GM21723 (cell line): ENCODE data around the gene ATP5PO.
"Not testable (repeated sequence)": the region's sequence is repeated elsewhere in the genome, so short reads cannot be mapped to it uniquely, and the experiment has no call there.

Source experiments
- ATAC-seq: cut with Tn5 transposase; IDR thresholded peaks from one replicate; pipeline ENCODE4 v1.9.1; 2021; ENCODE audit warnings: mild to moderate bottlenecking, moderate library complexity; ENCODE audit not compliant: unreplicated experiment

ATP5PO gene

DNA sequence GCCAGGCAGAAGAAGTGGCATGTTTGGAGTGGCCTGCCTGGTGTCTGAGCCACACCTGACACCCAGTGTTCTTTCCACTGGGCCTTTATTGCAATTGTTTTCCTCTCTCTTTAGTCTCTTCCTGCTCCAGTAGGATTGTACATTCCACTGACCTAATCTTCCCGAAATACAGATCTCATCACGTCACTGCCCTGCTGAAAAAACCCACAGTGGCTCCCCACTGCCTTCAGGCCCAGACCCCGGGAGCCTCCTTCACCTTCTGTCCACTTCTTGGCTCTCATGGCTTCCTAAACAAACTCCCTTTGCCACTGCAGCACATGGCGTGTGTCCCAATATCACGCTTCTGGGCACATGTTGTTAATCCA is 25.3 kb upstream of the ATP5PO start:
- no peak for ATAC-seq

DNA sequence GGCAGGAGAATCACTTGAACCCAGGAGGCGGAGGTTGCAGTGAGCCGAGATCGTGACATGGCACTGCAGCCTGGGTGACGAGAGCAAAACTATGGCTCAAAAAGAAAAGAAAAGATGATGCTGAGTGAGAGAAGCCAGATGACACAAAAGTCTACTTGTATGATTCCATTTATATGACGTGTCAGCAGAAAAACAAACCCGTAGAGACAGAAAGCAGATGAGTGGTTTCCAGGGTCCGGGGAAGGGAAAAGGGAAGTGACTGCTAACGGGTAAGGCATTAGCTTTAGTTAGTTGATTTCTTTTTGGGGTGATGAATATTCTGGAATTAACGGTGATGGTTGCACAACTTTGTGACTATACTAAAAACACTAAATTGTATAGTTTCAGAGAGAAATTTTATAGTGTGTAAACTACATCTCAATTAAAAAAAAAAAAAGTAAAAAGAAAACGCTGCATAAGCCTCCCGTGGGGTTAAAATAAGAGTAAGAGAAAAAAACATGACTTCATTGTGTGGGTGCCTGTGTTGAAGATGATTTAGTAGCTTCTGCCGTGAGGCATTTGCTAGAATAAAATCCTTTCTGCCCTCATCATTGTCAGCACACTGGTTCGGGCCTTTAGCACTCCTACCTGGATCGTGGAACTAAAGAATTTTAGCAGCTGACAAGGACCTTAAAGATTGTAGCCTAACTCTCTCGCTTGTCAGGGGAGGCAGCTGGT is 24.7 kb upstream of the ATP5PO start:
- ATAC-seq: no peak

DNA sequence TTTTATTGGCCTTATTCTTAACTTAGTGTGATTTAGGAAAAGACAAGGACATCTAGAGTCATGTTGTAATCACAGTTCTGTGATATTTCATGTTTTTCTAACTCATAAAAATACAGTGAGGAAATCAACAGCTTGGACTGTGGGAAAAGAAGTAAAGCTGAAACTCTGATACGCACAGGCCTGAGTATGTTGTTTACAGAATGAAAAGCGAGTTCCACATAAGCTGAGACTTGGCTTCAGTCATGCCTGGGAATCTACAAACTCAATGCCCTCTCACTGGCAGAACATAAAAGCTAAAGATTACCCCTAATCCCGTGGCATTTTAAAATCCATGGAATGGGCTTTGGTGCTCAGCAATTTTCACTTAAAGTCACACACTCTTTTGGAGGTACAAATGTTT is 23.6 kb upstream of the ATP5PO start:
- no peak for ATAC-seq

DNA sequence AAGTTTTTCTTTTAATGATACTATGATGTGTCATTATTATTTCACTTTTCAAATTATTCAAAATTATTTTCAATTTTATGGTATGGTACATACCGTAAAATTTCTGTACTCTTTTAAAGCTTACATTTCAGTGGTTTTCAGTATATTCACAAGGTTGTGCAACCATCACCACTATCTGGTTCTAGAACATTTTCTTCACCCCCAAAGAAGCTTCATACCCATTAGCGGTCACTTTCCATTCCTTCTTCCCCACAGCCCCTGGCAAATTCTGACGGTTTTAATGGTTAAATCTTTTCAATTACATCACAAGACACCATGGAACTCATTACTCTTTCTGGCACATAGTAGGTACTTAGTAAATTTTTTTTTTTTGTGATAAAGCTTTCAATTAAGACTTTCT is 22.8 kb upstream of the ATP5PO start:
- ATAC-seq: no peak

DNA sequence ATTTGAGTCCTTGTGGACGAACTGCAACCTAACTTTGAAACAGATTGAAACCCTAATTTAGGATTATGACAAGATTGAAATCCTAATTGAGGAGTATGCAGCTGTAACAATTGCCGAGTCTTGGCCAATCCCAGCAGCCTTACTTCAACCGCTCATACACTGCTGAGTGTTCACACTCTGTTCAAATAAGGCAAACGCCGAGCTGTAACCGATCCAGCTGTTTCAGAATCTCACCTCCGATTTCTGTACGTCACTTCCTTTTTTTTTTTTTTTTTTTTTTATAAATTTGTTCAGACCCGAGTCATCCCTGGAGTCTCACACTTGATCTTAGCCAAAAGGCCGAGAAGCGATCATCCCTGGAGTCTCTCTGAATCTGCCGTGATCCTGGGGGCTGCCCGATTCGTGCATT is 22.3 kb upstream of the ATP5PO start:
- no peak for ATAC-seq

DNA sequence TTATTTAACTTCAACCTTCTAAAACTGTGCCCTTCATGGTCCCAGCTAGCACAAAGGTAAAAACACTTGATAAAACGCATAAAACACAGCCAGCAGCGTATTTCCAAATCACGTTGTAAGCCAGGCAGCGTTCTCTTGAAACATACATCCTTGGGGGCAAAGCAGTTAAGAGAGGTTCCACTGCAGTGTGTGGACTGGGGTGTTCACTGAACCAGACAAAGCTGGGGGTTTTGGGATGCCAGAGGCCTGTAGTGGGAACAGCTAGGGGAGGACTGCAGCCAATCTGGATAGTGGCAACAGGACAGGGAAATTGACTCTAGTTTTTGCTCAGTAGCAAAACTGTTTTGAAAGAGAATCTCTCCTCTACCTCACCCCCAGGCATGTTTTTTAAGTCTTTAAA is 21.5 kb upstream of the ATP5PO start:
- no peak for ATAC-seq

DNA sequence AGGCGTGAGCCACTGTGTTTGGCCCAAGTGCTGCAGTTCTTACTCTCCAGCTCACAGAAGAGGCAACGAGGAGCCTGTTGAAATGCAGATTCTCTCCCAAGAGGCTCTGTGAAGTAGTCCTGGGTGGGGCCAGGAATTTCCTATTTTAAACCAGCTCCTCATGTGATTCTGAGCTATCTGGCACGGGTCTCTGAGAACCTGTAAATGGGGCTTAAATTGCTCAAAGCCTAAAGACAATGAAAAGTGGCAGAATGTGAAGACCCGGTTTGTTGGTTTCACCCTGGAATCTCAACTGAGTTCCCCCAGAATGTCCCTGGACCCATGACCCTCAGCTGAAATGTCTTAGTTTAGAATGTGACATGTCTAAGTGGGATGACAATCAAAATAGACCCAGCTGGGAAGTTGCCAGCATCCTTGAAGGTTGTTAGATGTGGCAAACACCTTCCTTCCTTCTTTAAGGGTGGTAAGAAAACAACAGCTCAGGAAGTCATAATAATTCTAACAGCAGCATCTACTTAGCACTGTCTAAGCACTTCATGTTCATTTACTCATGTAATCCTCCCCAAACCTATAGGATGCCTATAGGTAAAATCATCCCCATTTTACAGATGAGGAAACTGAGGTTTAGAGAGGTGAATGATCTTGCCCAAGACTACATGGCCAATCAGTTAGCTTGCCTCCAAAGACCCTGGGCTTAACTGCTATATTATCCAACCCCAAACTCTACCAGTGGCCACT is 20.9 kb upstream of the ATP5PO start:
- no peak for ATAC-seq

DNA sequence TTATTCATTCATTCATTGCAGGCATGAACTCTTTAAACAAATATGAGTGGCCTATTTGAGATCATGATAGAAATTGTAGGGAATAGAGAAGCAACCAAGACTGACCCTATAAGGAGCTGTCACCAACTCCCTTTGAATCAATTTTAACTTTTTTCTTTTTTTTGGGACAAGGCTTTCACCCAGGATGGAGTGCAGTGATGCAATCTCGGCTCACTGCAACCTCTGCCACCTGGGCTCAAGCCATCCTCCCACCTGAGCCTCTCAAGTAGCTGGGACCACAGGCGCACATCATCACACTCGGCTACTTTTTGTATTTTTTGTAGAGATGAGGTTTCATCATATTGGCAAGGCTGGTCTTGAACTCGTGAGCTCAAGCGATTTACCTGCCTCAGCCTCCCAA is 17.1 kb upstream of the ATP5PO start:
- no peak for ATAC-seq

DNA sequence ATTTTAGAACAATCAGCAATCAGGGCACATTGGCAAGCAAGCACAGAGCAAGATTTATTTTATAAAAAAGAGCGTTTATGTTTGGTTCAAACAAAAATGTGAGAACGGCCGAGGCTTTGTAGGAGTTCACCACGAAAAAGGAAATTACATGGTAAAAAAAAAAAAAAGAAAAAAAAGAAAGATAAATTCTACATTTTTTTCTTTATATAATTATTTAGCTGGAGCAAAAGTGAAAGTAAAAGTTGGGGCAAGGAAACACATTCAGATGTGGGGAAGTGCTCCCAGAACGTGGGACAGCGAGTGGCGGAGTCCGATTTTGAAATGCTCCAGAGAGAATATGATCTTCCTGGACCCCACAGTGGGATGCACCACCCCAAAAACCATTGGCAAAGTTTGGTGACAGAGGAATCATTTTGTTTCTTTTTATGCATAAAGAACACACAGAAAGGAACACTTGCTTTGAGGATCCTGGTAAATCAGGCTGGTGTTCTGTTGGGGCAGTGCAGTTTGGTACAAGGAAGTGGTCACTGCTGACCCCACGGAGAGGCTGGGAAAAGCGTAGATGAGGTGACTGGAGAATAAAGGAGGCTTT is 16.3 kb upstream of the ATP5PO start:
- ATAC-seq: no peak

DNA sequence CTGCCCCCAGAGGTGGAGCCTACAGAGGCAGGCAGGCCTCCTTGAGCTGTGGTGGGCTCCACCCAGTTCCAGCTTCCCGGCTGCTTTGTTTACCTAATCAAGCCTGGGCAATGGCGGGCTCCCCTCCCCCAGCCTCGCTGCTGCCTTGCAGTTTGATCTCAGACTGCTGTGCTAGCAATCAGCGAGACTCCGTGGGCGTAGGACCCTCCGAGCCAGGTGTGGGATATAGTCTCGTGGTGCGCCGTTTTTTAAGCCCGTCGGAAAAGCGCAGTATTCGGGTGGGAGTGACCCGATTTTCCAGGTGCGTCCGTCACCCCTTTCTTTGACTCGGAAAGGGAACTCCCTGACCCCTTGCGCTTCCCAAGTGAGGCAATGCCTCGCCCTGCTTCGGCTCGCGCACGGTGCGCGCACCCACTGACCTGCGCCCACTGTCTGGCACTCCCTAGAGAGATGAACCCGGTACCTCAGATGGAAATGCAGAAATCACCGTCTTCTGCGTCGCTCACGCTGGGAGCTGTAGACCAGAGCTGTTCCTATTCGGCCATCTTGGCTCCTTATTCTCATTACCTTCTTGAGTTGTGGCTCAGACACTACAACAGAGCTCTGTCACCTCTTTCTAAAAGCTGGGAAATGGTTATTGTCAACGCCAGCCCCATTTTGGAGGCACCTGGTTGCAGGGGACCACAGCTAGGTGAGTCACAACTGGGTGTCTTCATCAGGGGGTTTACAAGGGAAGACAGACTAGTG is 15.6 kb upstream of the ATP5PO start:
- ATAC-seq: not testable (repeated sequence)

DNA sequence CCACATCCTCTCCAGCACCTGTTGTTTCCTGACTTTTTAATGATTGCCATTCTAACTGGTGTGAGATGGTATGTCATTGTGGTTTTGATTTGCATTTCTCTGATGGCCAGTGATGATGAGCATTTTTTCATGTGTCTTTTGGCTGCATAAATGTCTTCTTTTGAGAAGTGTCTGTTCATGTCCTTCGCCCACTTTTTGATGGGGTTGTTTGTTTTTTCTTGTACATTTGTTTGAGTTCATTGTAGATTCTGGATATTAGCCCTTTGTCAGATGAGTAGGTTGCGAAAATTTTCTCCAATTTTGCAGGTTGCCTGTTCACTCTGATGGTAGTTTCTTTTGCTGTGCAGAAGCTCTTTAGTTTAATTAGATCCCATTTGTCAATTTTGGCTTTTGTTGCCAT is 10.6 kb upstream of the ATP5PO start:
- not testable (repeated sequence) for ATAC-seq

DNA sequence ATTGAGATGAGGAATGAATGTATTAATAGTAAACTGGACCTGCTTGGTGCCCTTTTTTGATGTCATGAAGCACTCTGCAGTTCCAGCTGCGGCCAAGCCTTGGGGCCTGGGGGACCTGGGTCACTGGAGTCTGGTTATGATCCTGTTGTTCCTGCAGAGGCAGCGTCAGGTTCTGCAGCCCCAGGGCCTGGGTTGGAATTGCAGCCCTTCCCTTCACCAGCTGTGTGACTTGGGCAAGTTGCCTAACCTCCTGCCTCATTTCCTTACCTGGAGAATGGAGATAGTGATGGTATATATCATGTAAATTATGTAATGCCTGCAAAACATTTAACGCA is 9.1 kb upstream of the ATP5PO start:
- ATAC-seq: no peak

DNA sequence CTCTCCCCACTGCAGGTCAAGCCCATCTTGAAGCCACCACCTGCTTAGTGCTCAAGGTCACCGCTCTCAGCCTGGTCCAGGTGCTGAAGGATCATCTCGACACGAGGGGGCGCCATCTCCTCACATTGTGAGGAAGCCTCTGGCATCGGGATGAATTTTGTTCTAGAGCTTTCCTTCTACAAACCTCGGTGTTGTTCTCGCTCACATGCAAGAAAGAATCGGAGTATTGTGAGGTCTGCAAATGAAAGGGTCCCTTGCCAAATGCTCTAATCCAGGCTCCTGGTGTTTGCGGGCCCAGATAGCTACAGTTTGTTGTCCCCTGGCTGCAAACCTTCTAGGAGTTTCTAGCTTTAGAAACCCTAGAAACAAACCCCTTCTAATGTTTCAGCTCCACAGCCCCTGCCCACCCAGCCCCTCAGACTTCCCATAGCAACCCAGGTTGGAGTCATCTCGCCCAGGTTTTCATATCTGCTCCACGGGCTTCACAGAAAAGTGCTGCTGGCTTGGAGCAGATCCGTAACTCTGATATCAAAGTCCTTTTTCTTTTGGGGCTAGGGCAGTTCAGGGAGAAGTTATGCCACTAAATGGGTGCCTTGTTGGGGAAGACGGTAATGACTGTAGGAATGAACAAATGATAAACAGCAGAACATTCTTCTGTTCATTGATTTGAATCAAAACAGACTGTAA is 8.6 kb upstream of the ATP5PO start:
- peak; percentile 96 for ATAC-seq

DNA sequence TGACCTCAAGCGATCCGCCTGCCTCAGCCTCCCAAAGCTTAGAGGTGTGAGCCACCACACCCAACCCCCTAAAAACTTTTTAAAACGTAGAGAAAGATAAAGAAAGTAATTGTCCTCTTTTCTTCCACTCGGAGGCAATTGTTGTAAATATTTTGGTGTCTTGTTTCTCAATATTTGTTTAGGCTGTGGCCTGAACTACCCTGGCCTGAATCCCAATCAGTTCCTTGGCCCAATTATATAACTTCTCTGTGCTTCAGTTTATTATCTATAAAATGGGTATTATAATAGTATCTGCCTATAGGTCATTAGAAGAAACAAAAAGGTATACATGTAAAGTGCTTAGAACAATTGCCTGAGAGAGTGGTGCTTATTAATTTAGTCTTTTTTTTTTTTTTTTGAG is 1.8 kb upstream of the ATP5PO start:
- ATAC-seq: no peak

DNA sequence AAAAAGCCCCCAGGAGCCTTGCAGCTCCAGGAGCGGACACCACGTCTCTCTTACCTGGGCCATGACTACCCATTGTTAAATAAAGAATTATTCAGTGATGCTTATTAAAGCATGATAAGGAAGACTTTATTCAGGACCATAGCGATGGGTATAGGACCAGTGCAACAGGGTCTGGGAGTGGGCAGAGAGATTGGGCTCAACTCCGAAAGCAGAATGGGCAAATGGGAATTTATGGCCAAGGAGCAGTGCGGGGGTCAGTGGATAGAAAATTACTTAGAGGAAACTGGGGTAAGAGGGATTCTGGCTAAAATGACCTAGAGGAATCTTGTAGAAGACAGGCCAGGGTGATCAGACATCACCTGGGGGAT is 580 bp upstream of the ATP5PO start:
- ATAC-seq: peak; percentile 10

DNA sequence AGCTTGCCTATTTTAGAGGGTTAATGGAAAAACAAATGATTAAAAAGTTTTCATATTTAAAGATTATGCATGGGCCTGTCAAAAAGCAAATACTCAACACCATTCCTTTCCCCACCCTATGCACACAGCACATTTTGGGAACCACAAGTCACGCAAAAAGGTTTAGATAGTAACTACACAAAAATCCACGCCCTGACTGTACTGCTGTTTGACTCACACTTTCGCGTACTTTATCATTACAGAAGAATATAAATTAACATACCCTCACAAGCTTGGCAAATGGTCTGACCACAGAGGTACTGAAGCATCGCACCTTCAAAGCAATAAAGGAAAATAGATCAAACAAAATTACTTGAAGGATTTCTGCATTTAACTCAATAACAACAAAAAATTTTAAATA is 1.4 kb downstream of the ATP5PO start:
- no peak for ATAC-seq

DNA sequence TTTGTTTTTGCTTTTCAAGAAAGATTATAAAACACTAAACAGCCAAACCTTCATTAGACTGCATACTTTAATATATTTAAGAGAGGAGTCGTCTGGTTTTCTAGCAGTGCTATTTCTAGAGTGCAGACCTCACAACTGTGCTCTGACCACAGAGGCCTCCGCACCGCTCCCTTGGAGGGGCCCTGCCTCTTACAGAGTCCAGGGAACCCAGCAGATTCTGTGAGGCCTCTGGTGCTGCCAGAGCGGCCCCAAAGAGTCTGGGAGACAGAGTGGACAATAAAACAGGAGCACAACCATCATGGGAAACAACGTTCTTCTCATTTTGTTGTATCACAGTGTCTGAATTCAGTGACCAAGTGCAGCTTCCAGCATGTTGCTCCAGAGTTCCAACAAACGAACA is 5.8 kb downstream of the ATP5PO start:
- ATAC-seq: no peak

DNA sequence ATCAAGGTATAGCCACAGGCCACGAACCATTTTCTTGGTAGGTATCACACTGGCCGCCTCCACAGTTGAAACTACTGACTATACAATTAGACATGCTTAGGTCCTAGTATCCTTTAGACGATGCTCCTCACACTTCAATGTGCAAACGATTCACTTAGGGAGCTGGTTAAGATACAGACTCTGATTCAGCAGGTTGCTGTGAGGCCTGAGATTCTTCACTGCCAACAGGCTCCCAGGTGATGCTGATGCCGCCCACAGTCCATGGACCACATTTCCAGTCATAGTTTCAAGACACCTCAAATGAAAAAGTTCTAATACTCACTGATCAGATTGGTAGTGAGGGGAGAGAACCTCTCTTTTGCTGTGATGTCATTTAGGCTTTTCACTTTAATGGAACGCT is 6.8 kb downstream of the ATP5PO start:
- no peak for ATAC-seq

DNA sequence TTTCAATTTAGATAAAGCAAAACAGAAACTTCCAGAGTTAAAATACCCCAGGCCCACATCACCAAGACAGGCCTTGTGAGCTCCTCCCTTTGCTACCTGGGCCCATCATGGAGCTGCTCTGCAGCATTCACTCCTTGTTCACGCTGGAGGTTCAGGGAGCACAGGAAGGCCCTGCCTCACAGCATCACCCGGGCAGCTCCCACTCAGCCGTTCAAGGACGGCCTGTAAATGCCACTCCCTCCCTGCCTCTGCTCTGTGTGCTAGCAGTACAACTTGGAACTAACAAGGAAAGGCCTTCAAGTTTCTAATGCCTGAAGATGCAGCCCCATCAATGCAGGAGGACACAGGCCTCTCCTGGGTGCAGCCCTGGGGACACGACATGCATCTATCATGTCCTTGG is 11.6 kb downstream of the ATP5PO start:
- no peak for ATAC-seq

DNA sequence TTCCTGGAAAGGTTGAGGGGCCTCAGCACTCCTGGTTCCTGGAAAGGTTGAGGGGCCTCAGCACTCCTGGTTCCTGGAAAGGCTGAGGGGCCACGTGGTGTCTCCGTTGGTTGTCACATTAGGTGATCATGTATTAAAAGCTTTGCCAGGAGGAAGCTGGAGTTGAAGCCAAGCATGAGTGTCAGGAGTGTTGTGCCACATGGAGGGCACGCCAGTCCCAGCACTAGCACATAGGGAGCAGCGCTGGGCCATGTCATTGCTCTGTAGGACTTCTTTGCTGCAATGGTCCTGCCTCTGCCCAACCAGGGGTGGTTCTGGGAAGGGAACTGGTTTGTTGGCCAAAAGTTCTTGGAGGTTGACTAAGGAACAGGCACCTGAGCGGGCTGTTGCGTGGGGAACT is 13.3 kb downstream of the ATP5PO start:
- no peak for ATAC-seq
